Muscle layer of duodenum (tissue), 2 donors: Measurements from ENCODE around the gene GIMAP6.
"Not testable (repeated sequence)": the region's sequence is repeated elsewhere in the genome, so short reads cannot be mapped to it uniquely, and the experiment has no call there.

Experiments
- H3K27ac ChIP-seq: one replicate; pipeline ENCODE4 v1.7.0; 2013; ENCODE audit warnings: mild to moderate bottlenecking, low read length
- H3K27me3 ChIP-seq: one replicate; pipeline ENCODE4 v1.7.0; 2013; ENCODE audit warnings: low read depth, mild to moderate bottlenecking, control low read depth, low read length
- H3K36me3 ChIP-seq, 2 donors: one replicate each; pipeline ENCODE4 v1.7.0; 2013; ENCODE audit warnings: low read length in 2 of 2, control low read depth in 1 of 2, mild to moderate bottlenecking in 1 of 2; ENCODE audit not compliant: insufficient read depth in 2 of 2, control insufficient read depth in 1 of 2
- H3K4me1 ChIP-seq, 2 donors: one replicate each; pipeline ENCODE4 v1.7.0; 2013; ENCODE audit warnings: low read length in 2 of 2, mild to moderate bottlenecking in 2 of 2, control low read depth in 1 of 2, moderate library complexity in 1 of 2; ENCODE audit not compliant: insufficient read depth in 2 of 2, control insufficient read depth in 1 of 2
- H3K4me3 ChIP-seq, 2 donors: one replicate each; pipeline ENCODE4 v1.7.0; 2013; ENCODE audit warnings: low read length in 2 of 2, low read depth in 1 of 2, mild to moderate bottlenecking in 1 of 2
- H3K9me3 ChIP-seq, 2 donors: one replicate each; pipeline ENCODE4 v1.7.0; 2013; ENCODE audit warnings: low read length in 2 of 2, control low read depth in 1 of 2, mild to moderate bottlenecking in 1 of 2; ENCODE audit not compliant: control insufficient read depth in 1 of 2
- donor health status: healthy.

The GIMAP6 gene

GRCh38 chr7:150579979-150580637 lies 52.1 kb downstream of the GIMAP6 start:
- H3K36me3 ChIP-seq, H3K4me3 ChIP-seq, H3K9me3 ChIP-seq, H3K4me1 ChIP-seq, H3K27me3 ChIP-seq, H3K27ac ChIP-seq: not testable (repeated sequence)
